H1 (cell line): ENCODE results near the gene TMEM135. TPM values are rescaled to one million over a fixed set of nuclear protein-coding genes. Genes with fewer than 3 reads are reported as not detected.

ENCODE experiments used
- CTCF ChIA-PET: fragments of 300-600 bp; sonication (Branson Sonifier 250); formaldehyde crosslinking; loops from one replicate; lab custom pipeline; 2021; ENCODE audit not compliant: partially characterized antibody; lab: Charles Lee
- POLR2A ChIA-PET: fragments of 300-600 bp; sonication (Branson Sonifier 250); formaldehyde crosslinking; loops from one replicate; lab custom pipeline; 2021; ENCODE audit warnings: inconsistent platforms; ENCODE audit not compliant: partially characterized antibody; lab: Charles Lee
- DNase-seq, 2 experiments: peaks; one replicate each; pipeline versions ENCODE4 v3.0.0 to v3.0.0-alpha.2; 2010 to 2022; ENCODE audit warnings: low spot score in 2 of 2, low read depth in 1 of 2, mixed read lengths in 1 of 2
- FAIRE-seq: peaks from 2 replicates; lab custom pipeline; 2011; peaks lifted over from hg19 to GRCh38; lab: Jason Lieb, UNC
- H2AFZ ChIP-seq: 2 replicates; pipeline ENCODE4 v1.8.1; 2012; ENCODE audit warnings: low read length, inconsistent platforms
- H2AK5ac ChIP-seq: 2 replicates; pipeline ENCODE4 v1.6.1; 2013; ENCODE audit warnings: low read depth, low read length
- H2BK120ac ChIP-seq: replicated peaks from 2 replicates; pipeline ENCODE3; 2013; ENCODE audit warnings: low read depth, low read length, inconsistent platforms
- H2BK12ac ChIP-seq: 2 replicates; pipeline ENCODE4 v1.6.1; 2013; ENCODE audit warnings: low read depth, low read length
- H2BK15ac ChIP-seq: 2 replicates; pipeline ENCODE4 v1.6.1; 2013; ENCODE audit warnings: low read length
- H2BK20ac ChIP-seq: 2 replicates; pipeline ENCODE4 v1.6.1; 2013; ENCODE audit warnings: low read length
- H2BK5ac ChIP-seq: 2 replicates; pipeline ENCODE4 v1.6.1; 2013; ENCODE audit warnings: low read depth, low read length
- H3K14ac ChIP-seq: 2 replicates; pipeline ENCODE4 v1.6.1; 2013; ENCODE audit warnings: inconsistent platforms; ENCODE audit not compliant: insufficient read length
- H3K18ac ChIP-seq: 2 replicates; pipeline ENCODE4 v1.6.1; 2013; ENCODE audit warnings: low read length; ENCODE audit errors: extremely low read depth
- H3K23ac ChIP-seq: 2 replicates; pipeline ENCODE4 v1.6.1; 2013; ENCODE audit warnings: inconsistent platforms; ENCODE audit not compliant: insufficient read length
- H3K23me2 ChIP-seq: 2 replicates; pipeline ENCODE4 v1.6.1; 2013; ENCODE audit warnings: low read depth, low read length
- H3K27ac ChIP-seq: 2 replicates; pipeline ENCODE4 v1.6.1; 2011; ENCODE audit warnings: low read depth, low read length, inconsistent platforms
- H3K27me3 ChIP-seq, 4 experiments: replicated peaks in 1 of 4; 1 replicate in 1 of 4; 2 replicates in 3 of 4; pipeline versions ENCODE4 v1.6.1 to v1.8.1; 2011 to 2013; ENCODE audit warnings: low read length in 3 of 4, mild to moderate bottlenecking in 3 of 4, inconsistent platforms in 2 of 4, mixed read lengths in 2 of 4, moderate library complexity in 1 of 4; ENCODE audit not compliant: control insufficient read depth in 3 of 4, insufficient read depth in 3 of 4; ENCODE audit errors: extremely low read depth in 1 of 4
- H3K36me3 ChIP-seq, 4 experiments: 2 replicates each; pipeline versions ENCODE4 v1.6.1 to v1.8.1; 2011 to 2013; ENCODE audit warnings: mild to moderate bottlenecking in 4 of 4, low read length in 3 of 4, moderate library complexity in 2 of 4, control low read depth in 1 of 4, inconsistent platforms in 1 of 4; ENCODE audit not compliant: insufficient read depth in 4 of 4, control insufficient read depth in 2 of 4
- H3K4ac ChIP-seq: replicated peaks from 2 replicates; pipeline ENCODE3; 2013; ENCODE audit warnings: low read length, low read depth, mixed read lengths, inconsistent platforms; ENCODE audit not compliant: insufficient read length
- H3K4me1 ChIP-seq, 4 experiments: replicated peaks in 1 of 4; 1 replicate in 1 of 4; 2 replicates in 3 of 4; pipeline versions ENCODE4 v1.6.1 to v1.8.1; 2011 to 2013; ENCODE audit warnings: low read length in 3 of 4, inconsistent platforms in 2 of 4, mixed read lengths in 1 of 4; ENCODE audit not compliant: insufficient read depth in 4 of 4, control insufficient read depth in 3 of 4
- H3K4me2 ChIP-seq, 2 experiments: 2 replicates each; pipeline versions ENCODE4 v1.6.1 to v1.8.1; 2011 to 2013; ENCODE audit warnings: low read depth in 2 of 2, low read length in 2 of 2, control low read depth in 1 of 2, inconsistent platforms in 1 of 2, mild to moderate bottlenecking in 1 of 2; ENCODE audit not compliant: insufficient read depth in 1 of 2
- H3K4me3 ChIP-seq, 4 experiments: fragments of 200-600, 300-600 bp in 1 of 4; sonication (generic), shearing (Covaris generic), sonication (Bioruptor Twin) in 1 of 4; 2 replicates each; pipeline versions ENCODE4 v1.5.1 to v1.8.1; 2011 to 2016; ENCODE audit warnings: low read length in 4 of 4, low read depth in 3 of 4, control low read depth in 2 of 4, inconsistent platforms in 2 of 4, mild to moderate bottlenecking in 2 of 4, mixed read lengths in 1 of 4, moderate library complexity in 1 of 4; ENCODE audit not compliant: insufficient read depth in 2 of 4; ENCODE audit errors: extremely low read depth in 1 of 4
- H3K56ac ChIP-seq: replicated peaks from 2 replicates; pipeline ENCODE3; 2013; ENCODE audit warnings: low read depth, mild to moderate bottlenecking, mixed read lengths, low read length, inconsistent platforms; ENCODE audit not compliant: insufficient read length
- H3K79me1 ChIP-seq: 2 replicates; pipeline ENCODE4 v1.6.1; 2013; ENCODE audit warnings: low read depth, low read length, control low read depth
- H3K79me2 ChIP-seq, 2 experiments: 2 replicates each; pipeline versions ENCODE4 v1.6.1 to v1.8.1; 2012 to 2013; ENCODE audit warnings: low read length in 2 of 2, mild to moderate bottlenecking in 2 of 2, inconsistent platforms in 1 of 2; ENCODE audit not compliant: insufficient read depth in 2 of 2, control insufficient read depth in 1 of 2
- H3K9ac ChIP-seq, 4 experiments: replicated peaks in 1 of 4; 1 replicate in 1 of 4; 2 replicates in 3 of 4; pipeline versions ENCODE4 v1.6.1 to v1.8.1; 2011 to 2013; ENCODE audit warnings: low read depth in 3 of 4, low read length in 3 of 4, control low read depth in 2 of 4, mild to moderate bottlenecking in 2 of 4, moderate library complexity in 2 of 4, inconsistent platforms in 1 of 4; ENCODE audit errors: extremely low read depth in 1 of 4
- H3K9me3 ChIP-seq, 2 experiments: 2 replicates each; pipeline versions ENCODE4 v1.6.1 to v1.8.1; 2012 to 2013; ENCODE audit warnings: mild to moderate bottlenecking in 2 of 2, moderate library complexity in 2 of 2, control low read depth in 1 of 2, inconsistent platforms in 1 of 2, low read depth in 1 of 2, low read length in 1 of 2, mixed read lengths in 1 of 2; ENCODE audit not compliant: insufficient read depth in 2 of 2
- H4K20me1 ChIP-seq, 2 experiments: replicated peaks in 1 of 2; 2 replicates each; pipeline versions ENCODE3 to v1.8.1; 2011 to 2013; ENCODE audit warnings: inconsistent platforms in 2 of 2, low read length in 2 of 2, mild to moderate bottlenecking in 1 of 2; ENCODE audit not compliant: insufficient read depth in 2 of 2, control insufficient read depth in 1 of 2
- H4K5ac ChIP-seq: 2 replicates; pipeline ENCODE4 v1.6.1; 2013; ENCODE audit warnings: low read length, low read depth, mixed read lengths, inconsistent platforms; ENCODE audit not compliant: insufficient read length
- H4K8ac ChIP-seq: 2 replicates; pipeline ENCODE4 v1.8.0; 2013; ENCODE audit warnings: mild to moderate bottlenecking, moderate library complexity, low read length, inconsistent platforms; ENCODE audit not compliant: insufficient read depth; ENCODE audit errors: extremely low read depth
- H4K91ac ChIP-seq: replicated peaks from 2 replicates; pipeline ENCODE3; 2013; ENCODE audit warnings: low read length, mixed read lengths, inconsistent platforms; ENCODE audit not compliant: insufficient read length
- MAX ChIP-seq: IDR thresholded peaks from 2 replicates; pipeline ENCODE4 v1.6.1; 2012; ENCODE audit warnings: inconsistent platforms
- PHF8 ChIP-seq: fragments of 200-600 bp; sonication (generic); conservative IDR thresholded peaks from 2 replicates; pipeline ENCODE4 v1.7.1; 2012; ENCODE audit warnings: low read depth, mild to moderate bottlenecking, inconsistent platforms, low read length, moderate library complexity
- SP2 ChIP-seq: IDR thresholded peaks from 2 replicates; pipeline ENCODE4 v1.6.1; 2012; ENCODE audit warnings: mild to moderate bottlenecking, low read length, inconsistent platforms
- TCF12 ChIP-seq: IDR thresholded peaks from 2 replicates; pipeline ENCODE4 v1.6.1; 2011; ENCODE audit warnings: low read depth, mild to moderate bottlenecking, low read length
- WGBS, 2 experiments: shearing (Covaris generic) in 1 of 2; methylation state at CpG; one replicate each; pipeline versions ENCODE4 v1.1.6 to v1.1.7; 2013 to 2015; ENCODE audit warnings: low lambda C conversion rate in 2 of 2, mixed read lengths in 2 of 2, inconsistent platforms in 1 of 2, low coverage in 1 of 2, missing lambda C conversion rate in 1 of 2; ENCODE audit not compliant: insufficient replicate concordance in 2 of 2, insufficient coverage in 1 of 2, insufficient read length in 1 of 2; ENCODE audit errors: extremely low coverage in 1 of 2, missing lambda C conversion rate in 1 of 2; 5-methylcytosine and 5-hydroxymethylcytosine counted together
- polyA plus RNA-seq, 7 experiments: library from polyadenylated mRNA; depleted of rRNA in 3 of 7; stranded (reverse) in 5 of 7; unstranded in 2 of 7; fragments of >200 nt in 5 of 7; fragments of 200-250 nt in 2 of 7; gene quantifications; 1 replicate in 5 of 7; 2 replicates in 1 of 7; 4 replicates in 1 of 7; pipeline versions ENCODE4 v1.2.1 to v1.2.3, GENCODE V29; 2011 to 2013; ENCODE audit warnings: missing spikeins in 2 of 7, mixed read lengths in 2 of 7
- total RNA-seq: library from RNA; stranded (reverse); fragmentation: NEBNext Ultra II Directional; extraction: Animal tissue kit (Norgen Biotek cat#: 25700); gene quantifications from 2 replicates; pipeline ENCODE4 v1.2.1, GENCODE V29; 2021

TMEM135 gene
- total and polyA plus RNA-seq, 2 of the 8 experiments (the other 6 are each of a cell fraction or from before 2014, with no cell fraction given), result 9.3 to 31.3 TPM

- Histone ChIP-seq H3K27ac (no peak overlapping the region), H3K79me1 (no peaks in the 10 kb centered on the region; the same call in 1 of the 2 replicates), H2BK5ac (no peak overlapping the region), H3K4me1 (peaks cover 0 to 3% (median 2%) of the 10 kb centered on the region in 4 experiments; a peak in 2 of 7 replicates), H2BK20ac (no peak overlapping the region), H3K14ac (no peak overlapping the region), H3K4ac (no peak overlapping the region), H2AFZ (no peak overlapping the region), H4K20me1 (no peaks in the 10 kb centered on the region), H3K23me2 (no peaks in the 10 kb centered on the region), H4K91ac (no peak overlapping the region), H4K5ac (no peak overlapping the region), H3K9me3 (peaks cover 2 to 5% of the 10 kb centered on the region in 2 experiments; a peak in 2 of 4 replicates), H2AK5ac (no peak overlapping the region), H3K18ac (no peak overlapping the region), H2BK120ac (no peak overlapping the region), H2BK15ac (no peak overlapping the region), H4K8ac (no peak overlapping the region), H3K27me3 (no peaks in the 10 kb centered on the region), H3K4me2 (no peak overlapping the region), H3K56ac (no peak overlapping the region), H2BK12ac (no peak overlapping the region), H3K79me2 (peaks cover 0 to 8% of the 10 kb centered on the region in 2 experiments; a peak in 2 of 4 replicates), H3K36me3 (0 out of 8 replicates have a peak, but pooled peaks cover 0 to 7% (median 1%) of the 10 kb centered on the region in 4 experiments), H3K9ac (no peak overlapping the region), H3K23ac (no peak overlapping the region), H3K4me3 (no peak overlapping the region)
- no peak for DNase-seq
- TF ChIP-seq MAX (no peak), PHF8 (no peak), SP2 (no peak), TCF12 (no peak)
- POLR2A ChIA-PET, result no interaction called here
- WGBS, 2 experiments, result 96% methylated on average over 2 of the region's 2 CpGs; no CpG with 5 or more reads in 1 of the 2 experiments
- CTCF ChIA-PET, result interaction anchor here (1.0 kb wide), 1 partner anchor 151 kb away, joined by 4 read pairs; no protein-coding TSS in a partner anchor
- no peak for FAIRE-seq
These were observed 103.6 kb downstream of the TMEM135 start for GRCh38 chr11:87141322-87141721.
